Measurements from ENCODE around the gene TRIOBP. TPM values are rescaled to one million over a fixed set of nuclear protein-coding genes. Genes with fewer than 3 reads are reported as not detected.

The TRIOBP gene
- total RNA-seq, 2 experiments from 2014 or later, result 9.0 to 10.1 TPM

DNA sequence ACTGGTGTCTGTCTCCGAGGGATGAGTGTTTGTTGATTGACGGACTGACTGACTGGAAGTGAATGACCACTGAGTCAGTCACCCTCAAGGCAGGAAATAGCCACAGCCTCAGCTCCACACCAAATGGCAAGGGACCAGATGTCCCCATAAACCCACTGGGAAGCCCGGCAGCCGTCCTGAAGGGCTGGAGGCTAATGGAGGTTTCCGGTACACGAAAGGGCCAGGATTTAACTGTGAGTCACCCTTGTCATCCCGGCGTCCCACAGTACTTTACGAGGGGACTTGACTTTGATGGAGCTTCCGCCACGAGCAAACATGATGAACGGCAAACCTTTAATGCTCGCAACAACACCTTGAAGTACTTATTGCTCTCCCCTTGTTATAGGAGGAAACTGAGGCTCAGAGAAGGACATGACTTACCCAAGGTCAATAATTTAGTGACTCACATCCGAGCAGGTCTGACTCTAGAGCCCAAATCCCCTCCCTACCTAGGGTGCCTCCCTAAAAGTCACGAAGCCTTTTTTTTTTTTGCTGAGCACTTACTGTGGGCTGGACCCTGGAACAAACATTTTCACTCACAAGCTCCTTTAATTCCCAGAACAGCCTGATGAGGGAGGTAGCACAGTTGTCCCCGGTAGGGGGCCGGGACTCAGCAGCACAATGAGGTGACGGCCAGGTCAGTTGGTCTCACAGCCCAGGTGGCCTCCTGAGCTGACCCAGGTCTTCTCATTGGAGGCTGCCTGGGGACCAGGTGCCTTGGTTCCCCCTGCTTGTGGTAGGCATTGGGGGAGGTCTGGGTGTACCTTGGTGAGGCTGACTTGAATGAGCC is 85.7 kb downstream of the TRIOBP start:
- Histone ChIP-seq H3K36me3 (ENCODE audit: insufficient read depth, low read length) (no peaks in the 10 kb centered on the region), H3K4me1 (ENCODE audit: insufficient read depth, low read length) (no peaks in the 10 kb centered on the region), H3K27ac (ENCODE audit: low read depth in 1 of 2, low read length in 2 of 2) (no peak overlapping the region), H3K27me3 (ENCODE audit: control insufficient read depth in 1 of 2, insufficient read depth in 2 of 2, low read length in 2 of 2) (no peaks in the 10 kb centered on the region), H3K9me3 (ENCODE audit: control insufficient read depth in 1 of 2, insufficient read depth in 1 of 2, low read length in 2 of 2) (no peaks in the 10 kb centered on the region), H3K4me3 (ENCODE audit: low read length) (no peak overlapping the region)
- H3K27me3 Mint-ChIP-seq, result peaks cover 4% of the 10 kb centered on the region
- ATAC-seq (ENCODE audit: poor library complexity) (no peak), DNase-seq (no peak)
- ChIA-PET CTCF (no interaction called here), POLR2A (no interaction called here)
- no peaks in the 10 kb centered on the region for H3K36me3 Mint-ChIP-seq (ENCODE audit: low read depth)
- intact Hi-C loops (cut with DNase I, micrococcal nuclease), result no loop called here
- no peak overlapping the region for H3K4me3 Mint-ChIP-seq
- TF ChIP-seq, protein P1, sequence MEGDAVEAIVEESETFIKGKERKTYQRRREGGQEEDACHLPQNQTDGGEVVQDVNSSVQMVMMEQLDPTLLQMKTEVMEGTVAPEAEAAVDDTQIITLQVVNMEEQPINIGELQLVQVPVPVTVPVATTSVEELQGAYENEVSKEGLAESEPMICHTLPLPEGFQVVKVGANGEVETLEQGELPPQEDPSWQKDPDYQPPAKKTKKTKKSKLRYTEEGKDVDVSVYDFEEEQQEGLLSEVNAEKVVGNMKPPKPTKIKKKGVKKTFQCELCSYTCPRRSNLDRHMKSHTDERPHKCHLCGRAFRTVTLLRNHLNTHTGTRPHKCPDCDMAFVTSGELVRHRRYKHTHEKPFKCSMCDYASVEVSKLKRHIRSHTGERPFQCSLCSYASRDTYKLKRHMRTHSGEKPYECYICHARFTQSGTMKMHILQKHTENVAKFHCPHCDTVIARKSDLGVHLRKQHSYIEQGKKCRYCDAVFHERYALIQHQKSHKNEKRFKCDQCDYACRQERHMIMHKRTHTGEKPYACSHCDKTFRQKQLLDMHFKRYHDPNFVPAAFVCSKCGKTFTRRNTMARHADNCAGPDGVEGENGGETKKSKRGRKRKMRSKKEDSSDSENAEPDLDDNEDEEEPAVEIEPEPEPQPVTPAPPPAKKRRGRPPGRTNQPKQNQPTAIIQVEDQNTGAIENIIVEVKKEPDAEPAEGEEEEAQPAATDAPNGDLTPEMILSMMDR (IDR thresholded peaks at IDR 0.05), result no peak
- no peak overlapping the region for H3K27ac Mint-ChIP-seq
- no peaks in the 10 kb centered on the region for H3K9me3 Mint-ChIP-seq
- no peaks in the 10 kb centered on the region for H3K4me1 Mint-ChIP-seq (ENCODE audit: low read depth)

DNA sequence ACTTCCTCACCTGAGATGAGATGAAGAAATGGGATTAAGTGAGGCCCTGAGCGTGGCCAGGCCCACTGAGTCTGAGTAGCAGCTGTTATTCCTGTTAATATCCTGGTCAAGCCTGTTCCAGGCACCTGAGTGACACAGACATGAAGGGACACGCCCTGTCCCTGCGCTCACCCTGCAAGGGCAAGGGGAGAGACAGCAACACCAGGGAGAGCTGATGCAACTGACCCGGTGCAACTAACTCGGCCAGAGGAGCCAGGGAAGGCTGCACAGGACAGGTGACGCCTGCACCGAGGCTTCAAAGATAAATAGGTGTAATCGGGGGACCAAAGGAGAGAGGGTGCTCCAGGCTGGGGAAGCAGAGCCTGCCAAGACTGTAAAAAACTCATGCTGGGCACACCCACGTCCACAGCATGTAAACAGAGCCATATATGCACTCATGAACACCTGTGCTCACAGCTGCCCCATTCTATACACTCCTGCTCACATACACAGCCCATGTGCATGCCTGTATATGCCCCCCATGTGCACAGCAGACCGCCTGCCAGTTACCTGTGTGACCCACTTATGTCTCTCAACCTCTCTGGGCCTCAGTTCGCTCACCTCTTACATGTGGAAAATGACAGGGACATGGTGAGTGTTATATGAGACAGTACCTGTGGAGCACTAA is 88.1 kb downstream of the TRIOBP start:
- TF ChIP-seq, protein P1 (IDR thresholded peaks at IDR 0.05), result no peak
- H3K27ac ChIP-seq (ENCODE audit: low read depth in 1 of 2, low read length in 2 of 2), result no peak overlapping the region
- peaks cover 4% of the 10 kb centered on the region for H3K27me3 Mint-ChIP-seq
- no peak overlapping the region for H3K4me3 ChIP-seq (ENCODE audit: low read length)
- ATAC-seq (ENCODE audit: poor library complexity), result no peak
- no peaks in the 10 kb centered on the region for H3K9me3 Mint-ChIP-seq
- H3K36me3 Mint-ChIP-seq (ENCODE audit: low read depth), result no peaks in the 10 kb centered on the region
- H3K36me3 ChIP-seq (ENCODE audit: insufficient read depth, low read length), result no peaks in the 10 kb centered on the region
- no peak overlapping the region for H3K27ac Mint-ChIP-seq
- H3K9me3 ChIP-seq (ENCODE audit: control insufficient read depth in 1 of 2, insufficient read depth in 1 of 2, low read length in 2 of 2), result no peaks in the 10 kb centered on the region
- intact Hi-C loops (cut with DNase I, micrococcal nuclease), result no loop called here
- CTCF ChIA-PET, result no interaction called here
- no peaks in the 10 kb centered on the region for H3K4me1 Mint-ChIP-seq (ENCODE audit: low read depth)
- H3K27me3 ChIP-seq (ENCODE audit: control insufficient read depth in 1 of 2, insufficient read depth in 2 of 2, low read length in 2 of 2), result no peaks in the 10 kb centered on the region
- no peaks in the 10 kb centered on the region for H3K4me1 ChIP-seq (ENCODE audit: insufficient read depth, low read length)
- POLR2A ChIA-PET, result no interaction called here
- DNase-seq, result no peak
- H3K4me3 Mint-ChIP-seq, result no peak overlapping the region

DNA sequence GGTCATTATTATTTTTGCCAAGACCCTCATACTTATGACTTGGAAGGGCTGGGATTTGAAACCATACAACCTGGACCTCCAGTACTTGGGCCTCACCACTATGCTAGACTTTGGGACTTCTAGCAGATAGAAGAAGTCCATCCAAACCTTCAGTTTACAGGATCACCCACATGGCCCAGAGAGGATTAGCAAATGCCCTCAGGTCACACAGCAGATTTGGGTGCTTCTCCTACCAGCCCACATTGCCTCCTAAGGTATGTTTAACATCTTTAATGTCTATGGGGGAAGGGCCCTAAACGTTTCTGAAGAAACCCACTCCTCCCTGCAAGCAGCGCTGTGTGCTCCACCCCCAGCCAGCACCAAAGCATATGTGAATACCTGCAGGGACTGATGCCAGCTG is 93.4 kb downstream of the TRIOBP start:
- DNase-seq (no peak), ATAC-seq (ENCODE audit: poor library complexity) (no peak)
- no peaks in the 10 kb centered on the region for H3K4me1 ChIP-seq (ENCODE audit: insufficient read depth, low read length)
- H3K36me3 Mint-ChIP-seq (ENCODE audit: low read depth), result no peaks in the 10 kb centered on the region
- H3K27me3 Mint-ChIP-seq, result peaks cover 4% of the 10 kb centered on the region
- no peaks in the 10 kb centered on the region for H3K9me3 Mint-ChIP-seq
- H3K4me3 Mint-ChIP-seq, result no peak overlapping the region
- no peaks in the 10 kb centered on the region for H3K9me3 ChIP-seq (ENCODE audit: control insufficient read depth in 1 of 2, insufficient read depth in 1 of 2, low read length in 2 of 2)
- no peak overlapping the region for H3K27ac ChIP-seq (ENCODE audit: low read depth in 1 of 2, low read length in 2 of 2)
- H3K27ac Mint-ChIP-seq, result no peak overlapping the region
- no peaks in the 10 kb centered on the region for H3K4me1 Mint-ChIP-seq (ENCODE audit: low read depth)
- TF ChIP-seq, protein P1 (IDR thresholded peaks at IDR 0.05), result no peak
- ChIA-PET POLR2A (no interaction called here), CTCF (no interaction called here)
- intact Hi-C loops (cut with DNase I, micrococcal nuclease), result no loop called here
- H3K27me3 ChIP-seq (ENCODE audit: control insufficient read depth in 1 of 2, insufficient read depth in 2 of 2, low read length in 2 of 2), result no peaks in the 10 kb centered on the region
- H3K4me3 ChIP-seq (ENCODE audit: low read length), result no peak overlapping the region
- no peaks in the 10 kb centered on the region for H3K36me3 ChIP-seq (ENCODE audit: insufficient read depth, low read length)

Data from CD4-positive, alpha-beta T cell (primary cell).